HCT116 (cell line): Measurements from ENCODE around the gene CFAP91. TPM values are rescaled to one million over a fixed set of nuclear protein-coding genes. Genes with fewer than 3 reads are reported as not detected.
A peak's percentile ranks its signal among the peaks of the same experiment; 100 is the strongest.

Experiments used
- ATAC-seq: fragments of 200-7000 bp; cut with Tn5 transposase; 2 replicates; pipeline ENCODE4 v1.9.1; 2020; ENCODE audit warnings: mild to moderate bottlenecking, moderate library complexity
- BruUV-seq: library from RNA; stranded (reverse); fragments of 400-500 nt; replicated peaks from 2 replicates; lab custom pipeline; 2021; lab: Mats Ljungman, UMichigan
- CTCF ChIA-PET: fragments of 300-600 bp; sonication (Branson Sonifier 250); formaldehyde crosslinking; loops from one replicate; lab custom pipeline; 2021; ENCODE audit warnings: antibody characterized with exemption; lab: Charles Lee
- POLR2A ChIA-PET: fragments of 300-600, 350-600 bp; sonication (Branson Sonifier 250); formaldehyde crosslinking; loops from one replicate; lab custom pipeline; 2021; ENCODE audit warnings: antibody characterized with exemption; lab: Charles Lee
- RAD21 ChIA-PET, 2 experiments: fragments of 300-600 bp; sonication (Branson Sonifier 250); formaldehyde crosslinking; loops; one replicate each; lab custom pipeline; 2023; ENCODE audit warnings: low total read pairs in 2 of 2; ENCODE audit not compliant: uncharacterized antibody in 2 of 2, unreplicated experiment in 2 of 2, low non-redundant PET in 1 of 2; lab: Charles Lee
- DNase-seq: peaks from one replicate; pipeline ENCODE4 v3.0.0-alpha.2; 2010; ENCODE audit warnings: low read depth, low spot score
- H2AFZ ChIP-seq: fragments of 200-600 bp; shearing (Covaris generic), sonication (generic); 2 replicates; pipeline ENCODE4 v1.6.1; 2017; ENCODE audit warnings: low read depth, mixed run types, mixed read lengths, antibody characterized with exemption, low read length; ENCODE audit not compliant: poor library complexity, severe bottlenecking
- H3K27ac ChIP-seq: 2 replicates; pipeline ENCODE4 v1.5.1; 2012; ENCODE audit warnings: low read depth, low read length
- H3K27me3 ChIP-seq: fragments of 200-600 bp; sonication (generic); 2 replicates; pipeline ENCODE4 v1.6.1; 2016; ENCODE audit warnings: mixed run types, low read length, mixed read lengths; ENCODE audit not compliant: insufficient read depth
- H3K36me3 ChIP-seq, 2 experiments: fragments of 200-500 bp in 1 of 2; fragments of 200-600 bp in 1 of 2; sonication (Bioruptor generic) in 1 of 2; sonication (generic) in 1 of 2; 2 replicates each; pipeline versions ENCODE4 v1.5.1 to v1.6.1; 2014 to 2016; ENCODE audit warnings: low read length in 2 of 2, inconsistent platforms in 1 of 2, mixed read lengths in 1 of 2, mixed run types in 1 of 2; ENCODE audit not compliant: insufficient read depth in 2 of 2, control insufficient read depth in 1 of 2
- H3K4me1 ChIP-seq, 2 experiments: fragments of 200-600 bp in 1 of 2; sonication (generic) in 1 of 2; 2 replicates each; pipeline versions ENCODE4 v1.5.1 to v1.6.1; 2012 to 2017; ENCODE audit warnings: low read length in 2 of 2, inconsistent platforms in 1 of 2, mild to moderate bottlenecking in 1 of 2, mixed read lengths in 1 of 2, mixed run types in 1 of 2, moderate library complexity in 1 of 2; ENCODE audit not compliant: insufficient read depth in 2 of 2, control insufficient read depth in 1 of 2
- H3K4me2 ChIP-seq: fragments of 200-600 bp; sonication (generic); 2 replicates; pipeline ENCODE4 v1.6.1; 2017; ENCODE audit warnings: mixed run types, low read length, mixed read lengths
- H3K4me3 ChIP-seq, 2 experiments: fragments of 200-600 bp in 1 of 2; sonication (generic) in 1 of 2; replicated peaks in 1 of 2; 2 replicates each; pipeline ENCODE4 v1.5.1; 2011 to 2016; ENCODE audit warnings: low read length in 2 of 2, control low read depth in 1 of 2, low read depth in 1 of 2, mild to moderate bottlenecking in 1 of 2, mixed read lengths in 1 of 2, mixed run types in 1 of 2
- H3K79me2 ChIP-seq: fragments of 200-600 bp; sonication (generic); 2 replicates; pipeline ENCODE4 v1.6.1; 2017; ENCODE audit warnings: mild to moderate bottlenecking, mixed run types, low read length, moderate library complexity, mixed read lengths; ENCODE audit not compliant: insufficient read depth
- H3K9ac ChIP-seq: fragments of 200-600 bp; sonication (generic); 2 replicates; pipeline ENCODE4 v1.6.1; 2016; ENCODE audit warnings: low read length, mixed read lengths
- H3K9me2 ChIP-seq: fragments of 200-600 bp; sonication (generic), shearing (Covaris generic); 2 replicates; pipeline ENCODE4 v1.6.1; 2017; ENCODE audit warnings: mixed run types, mild to moderate bottlenecking, moderate library complexity; ENCODE audit not compliant: insufficient read depth
- H3K9me3 ChIP-seq, 2 experiments: fragments of 200-500 bp in 1 of 2; fragments of 200-600 bp in 1 of 2; sonication (Bioruptor generic) in 1 of 2; sonication (generic) in 1 of 2; 2 replicates each; pipeline ENCODE4 v1.6.1; 2014 to 2017; ENCODE audit warnings: low read length in 2 of 2, mixed read lengths in 2 of 2, inconsistent platforms in 1 of 2, low read depth in 1 of 2, mild to moderate bottlenecking in 1 of 2, mixed run types in 1 of 2, moderate library complexity in 1 of 2; ENCODE audit not compliant: control insufficient read depth in 1 of 2, insufficient read depth in 1 of 2
- H4K20me1 ChIP-seq: fragments of 200-600 bp; sonication (generic), shearing (Covaris generic); 2 replicates; pipeline ENCODE4 v1.6.1; 2017; ENCODE audit warnings: mixed run types, mild to moderate bottlenecking, moderate library complexity; ENCODE audit not compliant: insufficient read depth
- ATF3 ChIP-seq: IDR thresholded peaks from 2 replicates; pipeline ENCODE4 v1.6.1; 2012
- CEBPB ChIP-seq: IDR thresholded peaks from 2 replicates; pipeline ENCODE4 v1.6.1; 2012; ENCODE audit warnings: low read depth
- EGR1 ChIP-seq: IDR thresholded peaks from 2 replicates; pipeline ENCODE4 v1.6.1; 2012; ENCODE audit warnings: low read depth
- EZH2 ChIP-seq: fragments of 200-600 bp; sonication (generic); IDR thresholded peaks from 2 replicates; pipeline ENCODE4 v1.6.1; 2017; ENCODE audit warnings: antibody characterized with exemption, mixed run types
- EZH2phosphoT487 ChIP-seq: fragments of 200-600 bp; IDR thresholded peaks from 2 replicates; pipeline ENCODE4 v1.6.1; 2018; ENCODE audit warnings: antibody characterized with exemption, borderline replicate concordance
- FOSL1 ChIP-seq: IDR thresholded peaks from 2 replicates; pipeline ENCODE4 v1.6.1; 2012; ENCODE audit warnings: low read depth
- MAX ChIP-seq: IDR thresholded peaks from 2 replicates; pipeline ENCODE4 v1.6.1; 2012
- POLR2A ChIP-seq: IDR thresholded peaks from 2 replicates; pipeline ENCODE4 v1.7.0; 2011; ENCODE audit warnings: borderline replicate concordance; ENCODE audit not compliant: insufficient read depth, insufficient read length; ENCODE audit errors: extremely low read depth
- POLR2AphosphoS5 ChIP-seq: IDR thresholded peaks from 2 replicates; pipeline ENCODE4 v1.6.1; 2011; ENCODE audit warnings: mild to moderate bottlenecking, low read depth, low read length, moderate library complexity
- RAD21 ChIP-seq: IDR thresholded peaks from 2 replicates; pipeline ENCODE4 v1.6.1; 2012; ENCODE audit warnings: low read depth, mild to moderate bottlenecking
- REST ChIP-seq: IDR thresholded peaks from 2 replicates; pipeline ENCODE4 v1.6.1; 2012; ENCODE audit warnings: low read depth
- SRF ChIP-seq: IDR thresholded peaks from 2 replicates; pipeline ENCODE4 v1.6.1; 2012; ENCODE audit warnings: low read depth
- YY1 ChIP-seq: IDR thresholded peaks from 2 replicates; pipeline ENCODE4 v1.6.1; 2011; ENCODE audit warnings: low read length, low read depth, moderate library complexity, mild to moderate bottlenecking; ENCODE audit not compliant: insufficient replicate concordance; ENCODE audit errors: extremely low read depth
- ZBTB33 ChIP-seq: IDR thresholded peaks from 2 replicates; pipeline ENCODE4 v1.6.1; 2011; ENCODE audit warnings: mild to moderate bottlenecking, low read length, moderate library complexity; ENCODE audit not compliant: insufficient replicate concordance; ENCODE audit errors: extremely low read depth
- ZFX ChIP-seq: fragments of 450-650 bp; IDR thresholded peaks from 2 replicates; pipeline ENCODE4 v1.6.1; 2017
- intact Hi-C: fragments of 100-400 bp; cut with micrococcal nuclease; formaldehyde crosslinking; loops from 2 replicates; pipeline ENCODE4 v1.10.0; 2022
- total RNA-seq: library from RNA; stranded (reverse); gene quantifications from one replicate; pipeline ENCODE4 v1.2.1, GENCODE V29; 2021; ENCODE audit not compliant: unreplicated experiment

CFAP91 gene
- total RNA-seq, 1 experiment from 2014 or later = 0.96 TPM

GRCh38 chr3:119703820-119704531 is 1.2 kb downstream of the CFAP91 start:
- no peaks in the 10 kb centered on the region for H3K9me2 ChIP-seq
- ChIA-PET POLR2A (interaction anchor here (1.0 kb wide), 1 partner anchor 463 kb away, joined by 3 read pairs; the partner anchor contains the start of gene B4GALT4), CTCF (interaction anchor here (0.9 kb wide), 1 partner anchor 14 kb away, joined by 3 read pairs; no protein-coding TSS in a partner anchor), RAD21 (no interaction called here)
- ATAC-seq (no peak), DNase-seq (no peak)
- intact Hi-C loops = no loop called here
- peaks cover 7 to 26% of the 10 kb centered on the region in 2 experiments; a peak in 3 of 4 replicates for H3K4me1 ChIP-seq
- no peak overlapping the region for H3K9ac ChIP-seq
- H4K20me1 ChIP-seq = no peaks in the 10 kb centered on the region
- no peaks in the 10 kb centered on the region for H3K27me3 ChIP-seq
- H3K27ac ChIP-seq = no peak overlapping the region
- no peaks in the 10 kb centered on the region for H3K9me3 ChIP-seq
- H3K79me2 ChIP-seq = no peaks in the 10 kb centered on the region
- no peaks in the 10 kb centered on the region for H3K36me3 ChIP-seq
- no peak overlapping the region for H3K4me3 ChIP-seq
- no peak for TF ChIP-seq POLR2AphosphoS5
- no peak overlapping the region for H3K4me2 ChIP-seq
- peak overlapping the region; percentile 69 for H2AFZ ChIP-seq
- BruUV-seq = no TSS peak

GRCh38 chr3:119715105-119715504 is 12.3 kb downstream of the CFAP91 start:
- ChIA-PET POLR2A (no interaction called here), RAD21 (no interaction called here), CTCF (no interaction called here)
- Histone ChIP-seq H3K4me3 (no peak overlapping the region), H3K9ac (no peak overlapping the region), H3K9me3 (no peaks in the 10 kb centered on the region), H3K79me2 (no peaks in the 10 kb centered on the region), H3K36me3 (no peaks in the 10 kb centered on the region), H3K27ac (no peak overlapping the region), H4K20me1 (no peaks in the 10 kb centered on the region), H3K4me1 (no peaks in the 10 kb centered on the region), H3K9me2 (no peaks in the 10 kb centered on the region), H3K4me2 (no peak overlapping the region), H2AFZ (no peak overlapping the region), H3K27me3 (no peaks in the 10 kb centered on the region)
- no TSS peak for BruUV-seq
- ATAC-seq (no peak), DNase-seq (no peak)
- intact Hi-C loops = no loop called here
- TF ChIP-seq RAD21 (no peak), EGR1 (no peak), CEBPB (no peak), ZFX (no peak), SRF (no peak), EZH2 (no peak), YY1 (no peak), ZBTB33 (no peak), FOSL1 (no peak), POLR2A (no peak), REST (no peak), EZH2phosphoT487 (no peak), MAX (no peak), ATF3 (no peak)
